A673 (cell line): ENCODE measurements around the gene KCNQ1OT1.

Experiments
- EZH2 ChIP-seq: fragments of 200-600 bp; sonication (generic); IDR thresholded peaks from 2 replicates; pipeline ENCODE4 v1.6.1; 2017; ENCODE audit warnings: borderline replicate concordance, low read depth, mild to moderate bottlenecking, mixed read lengths, antibody characterized with exemption, low read length; ENCODE audit not compliant: poor library complexity, severe bottlenecking
- TF ChIP-seq, protein P1 (sequence below): fragments of 300-800, 200-600 bp; sonication (generic); conservative IDR thresholded peaks from 2 replicates; pipeline ENCODE4 v1.5.1; 2017; ENCODE audit warnings: low read depth, mild to moderate bottlenecking, antibody characterized with exemption, low read length, moderate library complexity, mixed read lengths

DNA sequence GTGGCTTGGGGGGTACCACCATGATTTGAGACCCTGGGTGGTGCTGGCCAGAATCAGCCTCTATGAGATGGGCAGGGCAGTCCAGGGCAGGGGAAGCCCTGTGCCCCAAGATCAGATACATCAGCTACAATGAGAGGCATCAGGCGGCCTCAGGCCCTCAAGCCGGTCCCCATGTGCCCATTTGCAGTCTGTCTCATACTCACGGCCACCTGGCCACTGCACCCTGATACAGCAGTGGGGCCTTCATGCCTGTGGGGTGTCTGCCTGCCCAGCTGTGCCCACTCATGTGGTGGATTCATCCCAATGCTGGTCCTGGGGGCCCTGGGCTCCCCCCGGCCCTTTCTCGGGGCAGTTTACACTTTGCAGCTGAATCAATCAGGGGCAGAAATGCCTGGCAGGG lies 42.4 kb upstream of the KCNQ1OT1 start:
- TF ChIP-seq, protein P1, sequence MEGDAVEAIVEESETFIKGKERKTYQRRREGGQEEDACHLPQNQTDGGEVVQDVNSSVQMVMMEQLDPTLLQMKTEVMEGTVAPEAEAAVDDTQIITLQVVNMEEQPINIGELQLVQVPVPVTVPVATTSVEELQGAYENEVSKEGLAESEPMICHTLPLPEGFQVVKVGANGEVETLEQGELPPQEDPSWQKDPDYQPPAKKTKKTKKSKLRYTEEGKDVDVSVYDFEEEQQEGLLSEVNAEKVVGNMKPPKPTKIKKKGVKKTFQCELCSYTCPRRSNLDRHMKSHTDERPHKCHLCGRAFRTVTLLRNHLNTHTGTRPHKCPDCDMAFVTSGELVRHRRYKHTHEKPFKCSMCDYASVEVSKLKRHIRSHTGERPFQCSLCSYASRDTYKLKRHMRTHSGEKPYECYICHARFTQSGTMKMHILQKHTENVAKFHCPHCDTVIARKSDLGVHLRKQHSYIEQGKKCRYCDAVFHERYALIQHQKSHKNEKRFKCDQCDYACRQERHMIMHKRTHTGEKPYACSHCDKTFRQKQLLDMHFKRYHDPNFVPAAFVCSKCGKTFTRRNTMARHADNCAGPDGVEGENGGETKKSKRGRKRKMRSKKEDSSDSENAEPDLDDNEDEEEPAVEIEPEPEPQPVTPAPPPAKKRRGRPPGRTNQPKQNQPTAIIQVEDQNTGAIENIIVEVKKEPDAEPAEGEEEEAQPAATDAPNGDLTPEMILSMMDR: no peak
- no peak for TF ChIP-seq EZH2
